SH-SY5Y (cell line): Measurements from ENCODE around the gene PTPRCAP.

Experiments used
- GATA2 ChIP-seq: IDR thresholded peaks from 2 replicates; pipeline ENCODE4 v1.6.1; 2011; ENCODE audit warnings: mild to moderate bottlenecking, low read depth, low read length
- GATA3 ChIP-seq: IDR thresholded peaks from 2 replicates; pipeline ENCODE4 v1.6.1; 2011; ENCODE audit warnings: low read depth, mild to moderate bottlenecking, low read length, moderate library complexity

PTPRCAP gene

DNA sequence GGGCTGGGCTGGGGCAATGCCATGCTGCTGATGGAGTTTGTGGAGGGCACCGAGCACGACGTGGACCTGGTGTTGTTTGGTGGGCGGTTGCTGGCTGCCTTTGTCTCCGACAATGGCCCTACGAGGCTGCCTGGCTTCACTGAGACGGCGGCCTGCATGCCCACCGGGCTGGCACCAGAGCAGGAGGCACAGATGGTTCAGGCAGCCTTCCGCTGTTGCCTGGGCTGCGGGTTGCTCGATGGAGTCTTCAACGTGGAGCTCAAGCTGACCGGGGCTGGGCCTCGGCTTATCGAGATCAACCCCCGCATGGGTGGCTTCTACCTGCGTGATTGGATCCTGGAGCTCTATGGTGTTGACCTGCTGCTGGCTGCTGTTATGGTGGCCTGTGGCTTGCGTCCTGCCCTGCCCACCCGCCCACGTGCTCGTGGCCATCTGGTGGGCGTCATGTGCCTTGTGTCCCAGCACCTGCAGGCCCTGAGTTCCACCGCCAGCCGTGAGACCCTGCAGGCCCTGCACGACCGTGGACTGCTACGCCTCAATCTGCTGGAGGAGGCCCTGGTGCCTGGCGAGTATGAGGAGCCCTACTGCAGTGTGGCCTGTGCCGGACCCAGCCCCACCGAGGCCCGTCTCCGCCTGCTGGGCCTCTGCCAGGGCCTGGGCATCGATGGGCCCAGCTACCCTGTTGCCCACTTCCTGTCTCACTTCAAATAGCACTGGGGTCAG lies 13.4 kb downstream of the PTPRCAP start:
- TF ChIP-seq GATA2 (no peak), GATA3 (no peak)

- no peak for TF ChIP-seq GATA3
- TF ChIP-seq GATA2 = no peak
These were observed 14.0 kb downstream of the PTPRCAP start for GRCh38 chr11:67423466-67423865.

DNA sequence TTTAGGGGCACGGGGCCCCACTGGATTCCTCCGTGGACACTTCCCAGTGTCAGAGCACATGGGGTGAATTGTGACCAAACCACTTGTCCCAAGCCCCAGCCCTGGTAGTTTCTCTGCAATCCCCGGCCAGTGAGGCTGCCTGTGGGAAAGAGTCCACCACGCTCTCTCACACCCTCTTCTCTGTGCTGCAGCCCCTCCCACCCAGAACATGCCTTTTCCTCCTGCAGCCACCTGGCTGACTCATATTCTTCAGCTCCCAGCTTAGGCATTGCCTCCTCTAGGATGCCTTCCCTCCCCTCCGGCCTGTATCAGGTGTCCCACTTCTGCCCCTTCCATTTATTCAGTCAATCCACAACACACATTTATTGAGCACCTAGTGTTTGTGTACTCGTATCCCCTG lies 14.6 kb downstream of the PTPRCAP start:
- TF ChIP-seq GATA3 = no peak
- TF ChIP-seq GATA2 = no peak

DNA sequence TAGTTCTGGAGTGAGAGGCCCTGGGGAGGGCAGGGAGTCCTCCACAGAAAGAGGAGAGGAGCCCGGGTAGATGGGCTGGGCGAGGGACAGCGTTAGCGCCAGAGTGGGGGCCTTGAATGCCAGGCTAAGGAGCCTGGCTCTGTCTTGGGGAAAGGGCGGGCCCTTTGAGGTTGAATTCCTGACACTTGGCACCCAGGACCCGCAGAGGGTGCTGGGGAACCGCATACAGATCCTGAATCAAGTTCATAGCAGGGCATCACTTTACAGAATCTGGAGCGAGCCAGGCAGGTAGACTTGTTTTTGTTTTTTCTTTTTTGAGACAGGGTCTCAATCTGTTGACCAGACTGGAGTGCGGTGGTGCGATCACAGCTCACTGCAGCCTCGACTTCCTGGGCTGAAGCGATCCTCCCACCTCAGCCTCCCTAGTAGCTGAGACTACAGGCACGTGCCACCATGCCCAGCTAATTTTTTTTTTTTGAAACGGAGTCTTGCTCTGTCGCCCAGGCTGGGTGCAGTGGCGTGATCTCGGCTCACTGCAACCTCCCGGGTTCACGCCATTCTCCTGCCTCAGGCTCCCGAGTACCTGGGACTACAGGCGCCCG lies 16.0 kb downstream of the PTPRCAP start:
- no peak for TF ChIP-seq GATA2
- no peak for TF ChIP-seq GATA3

DNA sequence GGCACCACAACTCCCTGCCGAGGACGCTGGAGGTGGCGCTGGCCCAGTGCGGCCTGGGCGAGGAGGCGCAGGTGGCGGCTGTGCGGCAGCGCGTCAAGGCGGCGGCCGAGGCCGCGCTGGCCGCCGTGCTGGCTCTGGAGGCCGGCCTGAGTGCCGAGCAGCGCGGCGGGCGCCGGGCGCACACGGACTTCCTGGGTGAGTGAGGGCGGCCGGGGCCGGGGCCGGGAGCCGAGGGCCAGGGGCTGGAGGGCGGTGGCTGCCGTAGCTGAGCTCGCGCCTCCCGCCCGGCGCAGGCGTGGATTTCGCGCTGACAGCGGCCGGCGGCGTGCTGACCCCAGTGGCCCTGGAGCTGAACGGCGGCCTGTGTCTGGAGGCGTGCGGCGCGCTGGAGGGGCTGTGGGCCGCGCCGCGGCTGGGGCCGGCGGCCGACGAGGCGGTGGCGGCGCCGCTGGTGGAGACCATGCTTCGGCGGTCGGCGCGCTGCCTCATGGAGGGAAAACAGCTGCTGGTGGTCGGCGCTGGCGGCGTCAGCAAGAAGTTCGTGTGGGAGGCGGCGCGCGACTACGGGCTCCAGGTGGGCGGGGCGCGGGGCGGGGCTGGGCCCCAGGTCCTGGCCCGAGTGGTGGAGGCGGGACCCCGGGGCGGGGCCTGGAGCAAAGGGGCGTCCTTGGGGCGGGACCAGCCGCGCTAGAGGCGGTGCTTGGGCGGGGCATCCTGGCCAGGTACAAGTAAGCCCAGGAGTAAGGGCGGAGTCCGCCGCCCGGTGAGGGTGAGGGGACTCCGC lies 16.6 kb downstream of the PTPRCAP start:
- TF ChIP-seq GATA3 (no peak), GATA2 (no peak)

- TF ChIP-seq GATA3 = no peak
- TF ChIP-seq GATA2 = no peak
These were observed 17.3 kb downstream of the PTPRCAP start for GRCh38 chr11:67420147-67420645.

DNA sequence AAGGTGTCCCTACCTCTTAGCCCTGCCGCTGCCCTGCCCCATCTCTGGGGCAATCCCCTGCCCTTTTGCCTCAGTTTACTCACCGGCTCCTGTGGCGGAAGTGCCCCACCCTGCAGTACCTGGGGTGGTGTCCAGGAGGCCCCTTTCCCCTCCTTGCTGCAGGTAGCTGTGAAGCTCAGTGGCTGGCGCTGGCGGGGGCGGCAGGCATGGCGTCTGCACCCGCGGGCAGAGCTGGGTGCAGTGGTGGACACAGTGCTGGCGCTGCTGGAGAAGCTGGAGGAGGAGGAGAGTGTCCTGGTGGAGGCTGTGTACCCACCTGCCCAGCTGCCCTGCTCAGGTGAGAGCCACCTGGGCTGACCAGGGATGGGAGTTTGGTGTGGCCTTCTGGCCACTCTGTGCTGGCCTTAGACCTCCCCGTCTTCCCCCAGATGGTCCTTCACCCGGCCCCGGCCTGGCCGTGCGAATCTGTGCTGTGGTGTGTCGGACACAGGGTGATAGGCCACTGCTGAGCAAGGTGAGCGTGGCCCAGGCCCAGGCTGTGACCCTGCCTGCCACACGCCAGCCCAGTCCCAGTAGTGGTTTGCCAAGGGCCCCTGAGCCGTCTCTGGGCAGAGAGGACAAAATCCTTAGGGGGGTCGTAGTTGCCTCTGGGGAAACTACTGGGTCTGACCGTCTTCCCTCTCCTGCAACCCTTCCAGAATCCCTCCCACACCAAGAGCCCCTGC lies 18.0 kb downstream of the PTPRCAP start:
- TF ChIP-seq GATA2 = no peak
- no peak for TF ChIP-seq GATA3

DNA sequence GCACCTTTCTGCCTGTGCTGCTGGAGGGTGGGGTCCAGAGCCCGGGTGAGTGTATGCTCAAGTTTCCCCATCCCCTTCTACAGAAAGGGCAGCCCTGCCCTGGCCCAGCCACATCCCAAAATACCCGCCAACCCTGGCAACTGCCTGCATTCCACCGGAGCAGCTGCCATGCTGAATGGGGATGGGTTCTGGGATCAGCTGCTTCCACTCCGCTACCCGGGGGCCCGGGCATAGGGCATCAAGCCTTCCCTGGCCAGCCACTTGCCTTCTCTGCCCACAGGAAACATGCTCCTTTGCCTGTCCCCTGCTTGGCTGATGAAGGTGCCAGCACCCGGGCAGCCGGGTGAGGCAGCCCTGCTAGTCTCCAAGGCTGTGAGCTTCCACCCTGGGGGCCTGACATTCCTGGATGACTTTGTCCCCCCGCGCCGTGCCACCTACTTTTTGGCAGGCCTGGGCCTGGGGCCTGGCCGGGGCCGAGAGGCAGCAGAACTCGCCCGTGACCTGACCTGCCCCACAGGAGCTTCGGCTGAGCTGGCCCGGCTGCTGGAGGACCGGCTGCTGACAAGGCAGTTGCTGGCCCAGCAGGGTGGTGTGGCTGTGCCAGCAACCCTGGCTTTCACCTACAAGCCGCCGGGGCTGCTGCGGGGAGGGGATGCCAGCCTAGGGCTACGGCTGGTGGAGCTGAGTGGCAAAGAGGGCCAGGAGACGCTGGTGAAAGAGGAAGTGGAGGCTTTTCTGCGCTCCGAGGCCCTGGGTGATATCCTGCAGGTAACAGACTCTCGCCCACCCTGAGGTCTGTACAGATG lies 18.8 kb downstream of the PTPRCAP start:
- TF ChIP-seq GATA2 = no peak
- no peak for TF ChIP-seq GATA3

- no peak for TF ChIP-seq GATA2
- no peak for TF ChIP-seq GATA3
These were observed 20.1 kb downstream of the PTPRCAP start for GRCh38 chr11:67417425-67417824.

GRCh38 chr11:67416416-67417335 lies 20.8 kb downstream of the PTPRCAP start:
- TF ChIP-seq GATA3 (no peak), GATA2 (no peak)

DNA sequence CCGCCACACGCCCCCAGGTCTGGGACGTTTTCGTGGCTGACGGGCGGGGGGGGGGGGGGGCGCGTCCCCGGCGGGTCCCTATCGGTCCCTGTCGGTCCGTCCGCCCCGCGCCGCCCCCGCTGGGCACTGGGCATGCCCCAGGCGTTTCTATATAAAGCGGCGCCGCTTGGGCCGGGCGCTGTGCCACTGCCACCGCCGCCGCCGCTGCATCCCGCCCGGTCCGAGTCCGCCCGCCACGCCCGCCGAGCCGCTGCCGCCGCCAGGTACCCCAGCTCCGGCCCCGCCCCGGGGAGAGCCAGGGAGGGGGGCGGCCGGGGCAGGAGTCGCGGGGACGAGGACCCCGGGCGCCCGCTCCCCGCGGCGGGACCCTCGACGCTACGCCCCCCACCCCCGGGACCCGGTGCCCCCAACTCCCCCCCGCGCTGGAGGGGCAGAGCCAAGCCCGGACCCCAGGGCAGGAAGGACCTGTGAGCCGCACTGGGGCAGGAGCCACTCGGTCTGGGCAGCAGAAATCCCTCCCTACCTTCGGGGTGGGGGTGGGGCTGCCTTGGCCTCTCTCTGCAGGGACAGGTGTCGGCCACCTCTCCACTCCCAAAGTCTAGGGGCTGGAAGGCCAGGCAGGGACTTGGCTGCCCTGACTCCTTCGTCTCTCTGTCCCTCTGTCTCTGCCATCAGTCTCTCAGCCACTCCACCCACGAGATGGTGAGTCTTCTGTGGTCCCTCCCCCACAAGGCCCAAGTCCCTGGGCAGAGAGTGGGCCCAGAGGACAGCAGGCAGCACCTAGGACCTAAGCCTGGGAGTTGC lies 21.8 kb downstream of the PTPRCAP start, which contains the start of gene CARNS1:
Gene CARNS1 (plus strand): TSS at position 178 of the 804 bp plus-strand sequence. CDS start 522 bp downstream, at position 700.
- TF ChIP-seq GATA3 (no peak), GATA2 (no peak)
